Tibial artery (tissue), 4 donors: ENCODE data around the gene TTC7B.

Source experiments
- DNase-seq, 2 donors: peaks; one replicate each; pipeline ENCODE4 v3.0.0-alpha.2; 2019
- H3K27ac ChIP-seq, 2 donors: fragments of 200-600 bp; sonication (generic) in 1 of 2; 1 replicate in 1 of 2; 2 replicates in 1 of 2; pipeline ENCODE4 v1.5.1; 2018 to 2019; ENCODE audit warnings: mild to moderate bottlenecking in 1 of 2
- H3K27me3 ChIP-seq, 2 donors: fragments of 200-600 bp; sonication (generic) in 1 of 2; one replicate each; pipeline versions ENCODE4 v1.5.1 to v1.6.0; 2016 to 2019
- H3K36me3 ChIP-seq, 3 donors: fragments of 200-600 bp; sonication (generic) in 2 of 3; one replicate each; pipeline ENCODE4 v1.5.1; 2016 to 2019; ENCODE audit warnings: mild to moderate bottlenecking in 2 of 3
- H3K4me1 ChIP-seq, 4 donors: fragments of 200-600 bp; sonication (generic) in 2 of 4; 1 replicate in 3 of 4; 2 replicates in 1 of 4; pipeline ENCODE4 v1.5.1; 2016 to 2019
- H3K4me3 ChIP-seq, 2 donors: fragments of 200-600 bp; sonication (generic) in 1 of 2; 1 replicate in 1 of 2; 2 replicates in 1 of 2; pipeline ENCODE4 v1.5.1; 2018 to 2019; ENCODE audit warnings: mild to moderate bottlenecking in 2 of 2
- H3K9me3 ChIP-seq, 3 donors: fragments of 200-600 bp; sonication (generic) in 1 of 3; one replicate each; pipeline ENCODE4 v1.5.1; 2016 to 2019
- CTCF ChIP-seq, 2 experiments: fragments of 200-600 bp in 1 of 2; fragments of 450-650 bp in 1 of 2; IDR thresholded peaks; one replicate each; pipeline ENCODE4 v1.5.1; 2017 to 2019; ENCODE audit warnings: antibody characterized with exemption in 2 of 2, mild to moderate bottlenecking in 1 of 2, moderate library complexity in 1 of 2
- intact Hi-C: fragments of 100-400 bp; cut with DNase I; formaldehyde crosslinking; loops from one replicate; pipeline ENCODE4 v1.15.0; 2023; ENCODE audit warnings: low total_unique reads

The TTC7B gene

GRCh38 chr14:90620568-90621077 lies 195.6 kb downstream of the TTC7B start:
- no peak for TF ChIP-seq CTCF (IDR thresholded peaks at IDR 0.05)
- Histone ChIP-seq H3K4me3 (no peak overlapping the region), H3K9me3 (no peaks in the 10 kb centered on the region), H3K27me3 (no peaks in the 10 kb centered on the region), H3K4me1 (peaks cover 5 to 32% (median 17%) of the 10 kb centered on the region in 4 donors), H3K27ac (no peak overlapping the region), H3K36me3 (no peaks in the 10 kb centered on the region)
- intact Hi-C loops = loop anchor here (10.0 kb wide), 1 partner anchor 54 kb away; no protein-coding TSS in a partner anchor
- no peak for DNase-seq

- TF ChIP-seq CTCF (IDR thresholded peaks at IDR 0.05) = no peak
- DNase-seq = no peak
- H3K9me3 ChIP-seq = no peaks in the 10 kb centered on the region
- H3K27ac ChIP-seq = no peak overlapping the region
- no peaks in the 10 kb centered on the region for H3K27me3 ChIP-seq
- no peaks in the 10 kb centered on the region for H3K36me3 ChIP-seq
- intact Hi-C loops = loop anchor here (10.0 kb wide), 1 partner anchor 55 kb away; no protein-coding TSS in a partner anchor
- no peak overlapping the region for H3K4me3 ChIP-seq
- peaks cover 5 to 33% (median 15%) of the 10 kb centered on the region in 4 donors for H3K4me1 ChIP-seq
Measured at GRCh38 chr14:90619911-90620310, 196.3 kb downstream of the TTC7B start.

GRCh38 chr14:90617961-90618360 lies 198.3 kb downstream of the TTC7B start:
- Histone ChIP-seq H3K27ac (no peak overlapping the region), H3K36me3 (no peaks in the 10 kb centered on the region), H3K9me3 (no peaks in the 10 kb centered on the region), H3K4me3 (no peak overlapping the region), H3K4me1 (peaks cover 0 to 28% (median 10%) of the 10 kb centered on the region in 4 donors), H3K27me3 (no peaks in the 10 kb centered on the region)
- DNase-seq = no peak
- intact Hi-C loops = no loop called here
- no peak for TF ChIP-seq CTCF (IDR thresholded peaks at IDR 0.05)

GRCh38 chr14:90616881-90617280 lies 199.3 kb downstream of the TTC7B start:
- peak overlapping the region in 1 of 2 donors; percentile 63 for H3K27ac ChIP-seq
- no peaks in the 10 kb centered on the region for H3K9me3 ChIP-seq
- H3K4me3 ChIP-seq = no peak overlapping the region
- H3K4me1 ChIP-seq = peaks cover 0 to 28% (median 10%) of the 10 kb centered on the region in 4 donors
- no peaks in the 10 kb centered on the region for H3K27me3 ChIP-seq
- H3K36me3 ChIP-seq = no peaks in the 10 kb centered on the region
- no peak for TF ChIP-seq CTCF (IDR thresholded peaks at IDR 0.05)
- intact Hi-C loops = no loop called here
- no peak for DNase-seq

GRCh38 chr14:90616313-90616712 lies 199.9 kb downstream of the TTC7B start:
- Histone ChIP-seq H3K4me3 (peak overlapping the region in 1 of 2 donors; percentile 13), H3K9me3 (no peaks in the 10 kb centered on the region), H3K36me3 (no peaks in the 10 kb centered on the region), H3K27me3 (no peaks in the 10 kb centered on the region), H3K4me1 (peaks cover 0 to 28% (median 10%) of the 10 kb centered on the region in 4 donors), H3K27ac (peak overlapping the region; percentile 55 to 63)
- no peak for TF ChIP-seq CTCF (IDR thresholded peaks at IDR 0.05)
- no peak for DNase-seq
- intact Hi-C loops = no loop called here
